Adrenal gland (tissue), 5 donors: ENCODE measurements around the gene ASAH2.

Source experiments
- POLR2A ChIP-seq, 2 donors: fragments of 450-650 bp; IDR thresholded peaks; one replicate each; pipeline ENCODE4 v1.6.1; 2017; ENCODE audit warnings: antibody characterized with exemption in 2 of 2, mild to moderate bottlenecking in 2 of 2, moderate library complexity in 1 of 2
- TF ChIP-seq, protein P1 (sequence below), 6 experiments: fragments of 450-650 bp in 4 of 6; fragments of 200-600 bp in 2 of 6; sonication (generic) in 1 of 6; IDR thresholded peaks; 1 replicate in 5 of 6; 2 replicates in 1 of 6; pipeline versions ENCODE4 v1.5.1 to v1.8.0; 2016 to 2021; ENCODE audit warnings: antibody characterized with exemption in 6 of 6, mild to moderate bottlenecking in 2 of 6, moderate library complexity in 1 of 6
- donor health status: DM: no; HTN: no; CAD: no.

DNA sequence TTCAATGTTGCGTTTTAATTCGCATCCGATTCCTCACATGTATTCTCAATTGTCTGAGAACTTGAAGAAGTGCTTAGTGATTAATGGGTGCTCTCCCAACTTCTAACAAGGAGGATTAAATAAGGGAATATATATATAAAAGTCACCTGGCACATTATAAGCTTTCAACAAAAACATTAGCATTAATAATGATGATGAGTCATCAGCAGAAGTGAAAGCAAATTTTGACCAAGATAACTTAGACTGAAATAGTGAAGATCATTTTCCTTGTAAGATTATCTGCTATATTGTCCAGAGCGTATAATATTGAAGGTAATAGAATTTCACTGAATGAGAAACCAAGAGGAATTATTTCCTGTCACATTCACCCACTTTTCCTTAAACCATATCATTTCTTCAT lies 8.5 kb downstream of the ASAH2 start:
- TF ChIP-seq, protein P1, sequence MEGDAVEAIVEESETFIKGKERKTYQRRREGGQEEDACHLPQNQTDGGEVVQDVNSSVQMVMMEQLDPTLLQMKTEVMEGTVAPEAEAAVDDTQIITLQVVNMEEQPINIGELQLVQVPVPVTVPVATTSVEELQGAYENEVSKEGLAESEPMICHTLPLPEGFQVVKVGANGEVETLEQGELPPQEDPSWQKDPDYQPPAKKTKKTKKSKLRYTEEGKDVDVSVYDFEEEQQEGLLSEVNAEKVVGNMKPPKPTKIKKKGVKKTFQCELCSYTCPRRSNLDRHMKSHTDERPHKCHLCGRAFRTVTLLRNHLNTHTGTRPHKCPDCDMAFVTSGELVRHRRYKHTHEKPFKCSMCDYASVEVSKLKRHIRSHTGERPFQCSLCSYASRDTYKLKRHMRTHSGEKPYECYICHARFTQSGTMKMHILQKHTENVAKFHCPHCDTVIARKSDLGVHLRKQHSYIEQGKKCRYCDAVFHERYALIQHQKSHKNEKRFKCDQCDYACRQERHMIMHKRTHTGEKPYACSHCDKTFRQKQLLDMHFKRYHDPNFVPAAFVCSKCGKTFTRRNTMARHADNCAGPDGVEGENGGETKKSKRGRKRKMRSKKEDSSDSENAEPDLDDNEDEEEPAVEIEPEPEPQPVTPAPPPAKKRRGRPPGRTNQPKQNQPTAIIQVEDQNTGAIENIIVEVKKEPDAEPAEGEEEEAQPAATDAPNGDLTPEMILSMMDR (IDR thresholded peaks at IDR 0.05): no peak
- no peak for TF ChIP-seq POLR2A (IDR thresholded peaks at IDR 0.05)
